ENCODE results near the gene FYB1.

DNA sequence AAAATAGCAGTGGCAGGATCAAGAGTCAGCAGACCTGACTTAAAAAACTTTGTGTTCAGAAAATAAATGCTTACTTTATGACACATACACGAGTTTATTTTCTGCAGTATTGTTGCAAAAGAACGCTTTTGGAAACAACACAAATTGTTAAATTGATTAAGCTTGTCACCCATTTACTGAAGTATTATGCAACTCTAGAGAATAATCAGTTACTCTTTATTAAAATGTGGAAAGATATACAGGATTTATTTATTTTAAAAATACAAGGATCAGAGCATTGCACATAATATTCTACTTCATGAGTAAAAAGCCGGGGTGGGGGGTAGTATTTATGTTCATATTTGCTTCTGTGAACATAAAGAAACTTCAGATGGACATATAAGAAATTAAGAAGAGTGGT is 20.0 kb downstream of the FYB1 start:
- TF ChIP-seq CTCF (IDR thresholded peaks at IDR 0.05) = no peak
- TF ChIP-seq POLR2A (IDR thresholded peaks at IDR 0.05) = no peak
